Neural cell (in vitro differentiated cells): ENCODE data around the gene DENND1A. TPM values are rescaled to one million over a fixed set of nuclear protein-coding genes. Genes with fewer than 3 reads are reported as not detected.

Source experiments
- H2AFZ ChIP-seq: fragments of 200-600, 300-800 bp; sonication (generic), shearing (Covaris generic); 2 replicates; pipeline ENCODE4 v1.6.0; 2014; ENCODE audit warnings: low read depth, mild to moderate bottlenecking, antibody characterized with exemption, low read length, moderate library complexity
- H3F3A ChIP-seq: fragments of 200-600 bp; shearing (Covaris generic); 2 replicates; pipeline ENCODE4 v1.6.1; 2016; ENCODE audit warnings: mild to moderate bottlenecking, moderate library complexity, mixed read lengths, antibody characterized with exemption, low read length; ENCODE audit not compliant: insufficient read depth, poor library complexity, severe bottlenecking
- H3K27ac ChIP-seq: fragments of 200-600, 300-800 bp; sonication (generic), shearing (Covaris generic); 2 replicates; pipeline ENCODE4 v1.5.1; 2014; ENCODE audit warnings: mild to moderate bottlenecking, low read length, moderate library complexity
- H3K27me3 ChIP-seq: fragments of 300-800, 200-600 bp; sonication (generic), shearing (Covaris generic); 2 replicates; pipeline ENCODE4 v1.6.0; 2014; ENCODE audit warnings: mild to moderate bottlenecking, low read depth, low read length, moderate library complexity; ENCODE audit not compliant: insufficient read depth
- H3K36me3 ChIP-seq: fragments of 300-800, 200-600 bp; sonication (generic), shearing (Covaris generic); 2 replicates; pipeline ENCODE4 v1.5.1; 2014; ENCODE audit warnings: mild to moderate bottlenecking, antibody characterized with exemption, low read length, moderate library complexity; ENCODE audit not compliant: insufficient read depth
- H3K4me2 ChIP-seq: fragments of 300-800, 200-600 bp; sonication (generic), shearing (Covaris generic); 2 replicates; pipeline ENCODE4 v1.6.0; 2014; ENCODE audit warnings: mild to moderate bottlenecking, low read length
- H3K4me3 ChIP-seq: fragments of 300-800, 200-600 bp; sonication (generic), shearing (Covaris generic); 2 replicates; pipeline ENCODE4 v1.5.1; 2014; ENCODE audit warnings: mild to moderate bottlenecking, low read length, moderate library complexity
- H3K79me2 ChIP-seq: fragments of 200-600 bp; shearing (Covaris generic); replicated peaks from 2 replicates; pipeline ENCODE4 v1.6.0; 2014; ENCODE audit warnings: mild to moderate bottlenecking, low read length, moderate library complexity; ENCODE audit not compliant: insufficient read depth
- H3K9ac ChIP-seq: fragments of 300-800, 200-600 bp; sonication (generic), shearing (Covaris generic); 2 replicates; pipeline ENCODE4 v1.6.1; 2016; ENCODE audit warnings: mild to moderate bottlenecking, low read length, mixed read lengths
- H3K9me2 ChIP-seq: fragments of 200-600 bp; shearing (Covaris generic); 2 replicates; pipeline ENCODE4 v1.6.1; 2016; ENCODE audit warnings: mild to moderate bottlenecking, low read length, mixed read lengths; ENCODE audit not compliant: insufficient read depth
- H3K9me3 ChIP-seq: fragments of 200-600, 300-800 bp; sonication (generic), shearing (Covaris generic); 2 replicates; pipeline ENCODE4 v1.6.1; 2016; ENCODE audit warnings: mild to moderate bottlenecking, mixed run types, low read length, moderate library complexity, mixed read lengths
- H4K20me1 ChIP-seq: fragments of 200-600 bp; shearing (Covaris generic); 2 replicates; pipeline ENCODE4 v1.6.1; 2016; ENCODE audit warnings: mild to moderate bottlenecking, mixed run types; ENCODE audit not compliant: insufficient read depth
- EP300 ChIP-seq: fragments of 450-650 bp; conservative IDR thresholded peaks from 2 replicates; pipeline ENCODE4 v1.6.1; 2014; ENCODE audit warnings: antibody characterized with exemption, mild to moderate bottlenecking, moderate library complexity; ENCODE audit not compliant: poor library complexity, severe bottlenecking
- EZH2 ChIP-seq: fragments of 200-600, 300-800 bp; shearing (Covaris generic), sonication (generic); IDR thresholded peaks from 2 replicates; pipeline ENCODE4 v1.6.1; 2014; ENCODE audit warnings: antibody characterized with exemption, low read length, borderline replicate concordance, mild to moderate bottlenecking; ENCODE audit not compliant: insufficient read depth, poor library complexity, severe bottlenecking
- MXI1 ChIP-seq: fragments of 450-650 bp; conservative IDR thresholded peaks from 2 replicates; pipeline ENCODE4 v1.6.1; 2014; ENCODE audit warnings: antibody characterized with exemption, mild to moderate bottlenecking; ENCODE audit not compliant: poor library complexity, severe bottlenecking
- POLR2AphosphoS5 ChIP-seq: IDR thresholded peaks from 2 replicates; pipeline ENCODE4 v1.6.1; 2012
- RAD21 ChIP-seq: fragments of 450-650 bp; conservative IDR thresholded peaks from 2 replicates; pipeline ENCODE4 v1.6.1; 2014; ENCODE audit warnings: antibody characterized with exemption, mild to moderate bottlenecking, moderate library complexity
- SMC3 ChIP-seq: fragments of 450-650 bp; conservative IDR thresholded peaks from 2 replicates; pipeline ENCODE4 v1.6.1; 2014; ENCODE audit warnings: antibody characterized with exemption, mild to moderate bottlenecking, moderate library complexity; ENCODE audit not compliant: poor library complexity
- TAF1 ChIP-seq: IDR thresholded peaks from 2 replicates; pipeline ENCODE4 v1.6.1; 2012; ENCODE audit warnings: low read depth
- polyA plus RNA-seq: library from polyadenylated mRNA; depleted of rRNA; stranded (reverse); fragments of >200 nt; gene quantifications from 2 replicates; pipeline ENCODE4 v1.2.3, GENCODE V29; 2014
- TF ChIP-seq, protein P1 (sequence below): fragments of 450-650 bp; IDR thresholded peaks from 2 replicates; pipeline ENCODE4 v1.5.1; 2014; ENCODE audit warnings: antibody characterized with exemption, mild to moderate bottlenecking, moderate library complexity; ENCODE audit not compliant: poor library complexity, severe bottlenecking
- TF ChIP-seq, protein P2 (sequence below): IDR thresholded peaks from 2 replicates; pipeline ENCODE4 v1.6.1; 2012; ENCODE audit warnings: borderline replicate concordance

The DENND1A gene
- polyA plus RNA-seq, 1 donor from 2014 or later: 2.3 TPM

DNA sequence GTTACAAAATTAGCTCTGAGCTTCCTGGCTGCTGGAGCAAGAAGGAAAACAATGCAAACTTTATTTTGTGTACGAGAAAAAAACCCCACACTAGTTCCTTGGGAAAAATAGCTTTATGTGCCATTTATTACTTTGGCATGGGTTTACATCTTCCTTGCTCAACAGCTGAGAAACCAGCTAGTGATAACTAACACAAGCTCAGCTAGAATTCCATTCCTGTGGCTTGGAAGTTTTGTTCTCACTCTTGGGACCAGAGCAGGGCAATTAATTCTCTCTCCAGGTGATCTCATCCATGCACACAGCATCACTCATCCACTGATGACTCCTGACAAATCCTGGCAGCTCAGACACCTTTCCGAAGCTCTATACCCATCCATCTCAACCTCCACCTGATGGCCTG is 469.8 kb downstream of the DENND1A start:
- no peak overlapping the region for H3K4me3 ChIP-seq

DNA sequence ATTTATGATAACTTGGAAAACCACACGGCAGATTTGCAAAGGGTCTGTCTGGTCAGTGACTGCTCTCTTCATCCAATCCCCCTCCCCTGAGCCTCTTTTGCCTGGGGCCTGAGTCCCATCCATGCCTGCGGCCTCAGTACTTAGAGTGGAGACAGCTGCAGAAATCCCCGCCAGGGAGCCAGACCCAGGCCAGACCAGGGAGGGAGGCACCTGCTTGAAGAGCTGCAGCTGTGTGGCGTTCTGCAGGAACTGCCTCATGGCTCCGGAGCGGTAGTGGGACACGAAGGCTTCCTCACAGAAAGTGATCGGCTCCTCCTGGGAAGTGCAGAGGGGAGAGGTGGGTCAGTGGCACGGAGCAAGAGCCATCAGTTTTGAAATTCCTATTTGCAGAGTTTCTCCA is 472.3 kb downstream of the DENND1A start:
- Histone ChIP-seq H2AFZ (no peak overlapping the region), H3K9me3 (no peaks in the 10 kb centered on the region), H3K27ac (no peak overlapping the region), H4K20me1 (no peaks in the 10 kb centered on the region), H3F3A (no peaks in the 10 kb centered on the region), H3K9ac (no peak overlapping the region), H3K27me3 (no peaks in the 10 kb centered on the region), H3K4me3 (no peak overlapping the region), H3K9me2 (no peaks in the 10 kb centered on the region), H3K4me2 (no peak overlapping the region), H3K79me2 (no peaks in the 10 kb centered on the region), H3K36me3 (no peaks in the 10 kb centered on the region)
- TF ChIP-seq, protein P1, sequence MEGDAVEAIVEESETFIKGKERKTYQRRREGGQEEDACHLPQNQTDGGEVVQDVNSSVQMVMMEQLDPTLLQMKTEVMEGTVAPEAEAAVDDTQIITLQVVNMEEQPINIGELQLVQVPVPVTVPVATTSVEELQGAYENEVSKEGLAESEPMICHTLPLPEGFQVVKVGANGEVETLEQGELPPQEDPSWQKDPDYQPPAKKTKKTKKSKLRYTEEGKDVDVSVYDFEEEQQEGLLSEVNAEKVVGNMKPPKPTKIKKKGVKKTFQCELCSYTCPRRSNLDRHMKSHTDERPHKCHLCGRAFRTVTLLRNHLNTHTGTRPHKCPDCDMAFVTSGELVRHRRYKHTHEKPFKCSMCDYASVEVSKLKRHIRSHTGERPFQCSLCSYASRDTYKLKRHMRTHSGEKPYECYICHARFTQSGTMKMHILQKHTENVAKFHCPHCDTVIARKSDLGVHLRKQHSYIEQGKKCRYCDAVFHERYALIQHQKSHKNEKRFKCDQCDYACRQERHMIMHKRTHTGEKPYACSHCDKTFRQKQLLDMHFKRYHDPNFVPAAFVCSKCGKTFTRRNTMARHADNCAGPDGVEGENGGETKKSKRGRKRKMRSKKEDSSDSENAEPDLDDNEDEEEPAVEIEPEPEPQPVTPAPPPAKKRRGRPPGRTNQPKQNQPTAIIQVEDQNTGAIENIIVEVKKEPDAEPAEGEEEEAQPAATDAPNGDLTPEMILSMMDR: no peak
- TF ChIP-seq TAF1 (no peak), EP300 (no peak), POLR2AphosphoS5 (no peak), SMC3 (no peak), EZH2 (no peak)

More for the DNA sequence above, 469.8 kb downstream of the DENND1A start:
- Histone ChIP-seq H3K9ac (no peak overlapping the region), H3K9me2 (no peaks in the 10 kb centered on the region), H3K36me3 (no peaks in the 10 kb centered on the region), H3K4me2 (no peak overlapping the region), H2AFZ (no peak overlapping the region), H3F3A (no peaks in the 10 kb centered on the region), H3K27me3 (no peaks in the 10 kb centered on the region), H3K9me3 (no peaks in the 10 kb centered on the region), H4K20me1 (no peaks in the 10 kb centered on the region), H3K79me2 (no peaks in the 10 kb centered on the region), H3K27ac (no peak overlapping the region)
- TF ChIP-seq EP300 (no peak), SMC3 (no peak), MXI1 (no peak), POLR2AphosphoS5 (no peak), RAD21 (no peak), TAF1 (no peak), EZH2 (no peak)
- TF ChIP-seq, protein P1: no peak
- TF ChIP-seq, protein P2, sequence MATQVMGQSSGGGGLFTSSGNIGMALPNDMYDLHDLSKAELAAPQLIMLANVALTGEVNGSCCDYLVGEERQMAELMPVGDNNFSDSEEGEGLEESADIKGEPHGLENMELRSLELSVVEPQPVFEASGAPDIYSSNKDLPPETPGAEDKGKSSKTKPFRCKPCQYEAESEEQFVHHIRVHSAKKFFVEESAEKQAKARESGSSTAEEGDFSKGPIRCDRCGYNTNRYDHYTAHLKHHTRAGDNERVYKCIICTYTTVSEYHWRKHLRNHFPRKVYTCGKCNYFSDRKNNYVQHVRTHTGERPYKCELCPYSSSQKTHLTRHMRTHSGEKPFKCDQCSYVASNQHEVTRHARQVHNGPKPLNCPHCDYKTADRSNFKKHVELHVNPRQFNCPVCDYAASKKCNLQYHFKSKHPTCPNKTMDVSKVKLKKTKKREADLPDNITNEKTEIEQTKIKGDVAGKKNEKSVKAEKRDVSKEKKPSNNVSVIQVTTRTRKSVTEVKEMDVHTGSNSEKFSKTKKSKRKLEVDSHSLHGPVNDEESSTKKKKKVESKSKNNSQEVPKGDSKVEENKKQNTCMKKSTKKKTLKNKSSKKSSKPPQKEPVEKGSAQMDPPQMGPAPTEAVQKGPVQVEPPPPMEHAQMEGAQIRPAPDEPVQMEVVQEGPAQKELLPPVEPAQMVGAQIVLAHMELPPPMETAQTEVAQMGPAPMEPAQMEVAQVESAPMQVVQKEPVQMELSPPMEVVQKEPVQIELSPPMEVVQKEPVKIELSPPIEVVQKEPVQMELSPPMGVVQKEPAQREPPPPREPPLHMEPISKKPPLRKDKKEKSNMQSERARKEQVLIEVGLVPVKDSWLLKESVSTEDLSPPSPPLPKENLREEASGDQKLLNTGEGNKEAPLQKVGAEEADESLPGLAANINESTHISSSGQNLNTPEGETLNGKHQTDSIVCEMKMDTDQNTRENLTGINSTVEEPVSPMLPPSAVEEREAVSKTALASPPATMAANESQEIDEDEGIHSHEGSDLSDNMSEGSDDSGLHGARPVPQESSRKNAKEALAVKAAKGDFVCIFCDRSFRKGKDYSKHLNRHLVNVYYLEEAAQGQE: no peak
